ENCODE data around the gene CCNYL1.
A peak's percentile ranks its signal among the peaks of the same experiment; 100 is the strongest.
"Not testable (repeated sequence)": the region's sequence is repeated elsewhere in the genome, so short reads cannot be mapped to it uniquely, and the experiment has no call there.

CCNYL1 gene

GRCh38 chr2:207760453-207760852, 49.0 kb downstream of the CCNYL1 start:
- TF ChIP-seq SPI1 (IDR thresholded peaks at IDR 0.05; ENCODE audit: low read depth, low read length) = no peak
- no peak for TF ChIP-seq POU2F2 (IDR thresholded peaks at IDR 0.05; ENCODE audit: low read depth, low read length)
- no peak for TF ChIP-seq PAX5 (IDR thresholded peaks at IDR 0.05; ENCODE audit: insufficient read depth, low read length, severe bottlenecking)
- TF ChIP-seq TAF1 (IDR thresholded peaks at IDR 0.05; ENCODE audit: low read depth, low read length) = no peak
- no peak for TF ChIP-seq POLR2A (IDR thresholded peaks at IDR 0.05; ENCODE audit: low read depth, low read length)
- TF ChIP-seq POLR2AphosphoS5 (IDR thresholded peaks at IDR 0.05; ENCODE audit: low read depth, low read length) = no peak
- FAIRE-seq (no peak), DNase-seq (ENCODE audit: insufficient read length, low spot score) (no peak)

GRCh38 chr2:207761426-207761825, 50.0 kb downstream of the CCNYL1 start:
- FAIRE-seq; DNase-seq (ENCODE audit: insufficient read length, low spot score): not testable (repeated sequence)

GRCh38 chr2:207762146-207762545, 50.7 kb downstream of the CCNYL1 start:
- TF ChIP-seq PAX5 (IDR thresholded peaks at IDR 0.05; ENCODE audit: insufficient read depth, low read length, severe bottlenecking) (no peak), POU2F2 (IDR thresholded peaks at IDR 0.05; ENCODE audit: low read depth, low read length) (no peak), POLR2AphosphoS5 (IDR thresholded peaks at IDR 0.05; ENCODE audit: low read depth, low read length) (no peak), TAF1 (IDR thresholded peaks at IDR 0.05; ENCODE audit: low read depth, low read length) (no peak), SPI1 (IDR thresholded peaks at IDR 0.05; ENCODE audit: low read depth, low read length) (no peak), POLR2A (IDR thresholded peaks at IDR 0.05; ENCODE audit: low read depth, low read length) (no peak)
- DNase-seq (ENCODE audit: insufficient read length, low spot score) (no peak), FAIRE-seq (no peak)

GRCh38 chr2:207763303-207763917, 52.0 kb downstream of the CCNYL1 start:
- TF ChIP-seq POLR2A (IDR thresholded peaks at IDR 0.05; ENCODE audit: low read depth, low read length) (no peak), SPI1 (IDR thresholded peaks at IDR 0.05; ENCODE audit: low read depth, low read length) (no peak), POU2F2 (IDR thresholded peaks at IDR 0.05; ENCODE audit: low read depth, low read length) (no peak), POLR2AphosphoS5 (IDR thresholded peaks at IDR 0.05; ENCODE audit: low read depth, low read length) (no peak)
- DNase-seq (ENCODE audit: insufficient read length, low spot score) (no peak), FAIRE-seq (peak; percentile 35)

- DNase-seq (ENCODE audit: insufficient read length, low spot score) (no peak), FAIRE-seq (no peak)
- TF ChIP-seq PAX5 (IDR thresholded peaks at IDR 0.05; ENCODE audit: insufficient read depth, low read length, severe bottlenecking) = no peak
- no peak for TF ChIP-seq SPI1 (IDR thresholded peaks at IDR 0.05; ENCODE audit: low read depth, low read length)
- TF ChIP-seq POU2F2 (IDR thresholded peaks at IDR 0.05; ENCODE audit: low read depth, low read length) = no peak
- no peak for TF ChIP-seq POLR2A (IDR thresholded peaks at IDR 0.05; ENCODE audit: low read depth, low read length)
- TF ChIP-seq TAF1 (IDR thresholded peaks at IDR 0.05; ENCODE audit: low read depth, low read length) = no peak
- TF ChIP-seq POLR2AphosphoS5 (IDR thresholded peaks at IDR 0.05; ENCODE audit: low read depth, low read length) = no peak
Observed at GRCh38 chr2:207764096-207764630, 52.7 kb downstream of the CCNYL1 start.

- DNase-seq (ENCODE audit: insufficient read length, low spot score) (no peak), FAIRE-seq (no peak)
- TF ChIP-seq SPI1 (IDR thresholded peaks at IDR 0.05; ENCODE audit: low read depth, low read length) (no peak), POU2F2 (IDR thresholded peaks at IDR 0.05; ENCODE audit: low read depth, low read length) (no peak), PAX5 (IDR thresholded peaks at IDR 0.05; ENCODE audit: insufficient read depth, low read length, severe bottlenecking) (no peak), TAF1 (IDR thresholded peaks at IDR 0.05; ENCODE audit: low read depth, low read length) (no peak), POLR2AphosphoS5 (IDR thresholded peaks at IDR 0.05; ENCODE audit: low read depth, low read length) (no peak), POLR2A (IDR thresholded peaks at IDR 0.05; ENCODE audit: low read depth, low read length) (no peak)
Observed at GRCh38 chr2:207765547-207765946, 54.1 kb downstream of the CCNYL1 start.

GRCh38 chr2:207766041-207766551, 54.7 kb downstream of the CCNYL1 start:
- TF ChIP-seq POU2F2 (IDR thresholded peaks at IDR 0.05; ENCODE audit: low read depth, low read length) (no peak), SPI1 (IDR thresholded peaks at IDR 0.05; ENCODE audit: low read depth, low read length) (no peak), TAF1 (IDR thresholded peaks at IDR 0.05; ENCODE audit: low read depth, low read length) (no peak), POLR2A (IDR thresholded peaks at IDR 0.05; ENCODE audit: low read depth, low read length) (no peak), POLR2AphosphoS5 (IDR thresholded peaks at IDR 0.05; ENCODE audit: low read depth, low read length) (no peak), PAX5 (IDR thresholded peaks at IDR 0.05; ENCODE audit: insufficient read depth, low read length, severe bottlenecking) (no peak)
- FAIRE-seq = no peak
- no peak for DNase-seq (ENCODE audit: insufficient read length, low spot score)

GRCh38 chr2:207766697-207767460, 55.4 kb downstream of the CCNYL1 start:
- TF ChIP-seq POLR2A (IDR thresholded peaks at IDR 0.05; ENCODE audit: low read depth, low read length) = no peak
- no peak for TF ChIP-seq SPI1 (IDR thresholded peaks at IDR 0.05; ENCODE audit: low read depth, low read length)
- TF ChIP-seq POLR2AphosphoS5 (IDR thresholded peaks at IDR 0.05; ENCODE audit: low read depth, low read length) = no peak
- TF ChIP-seq TAF1 (IDR thresholded peaks at IDR 0.05; ENCODE audit: low read depth, low read length) = no peak
- no peak for TF ChIP-seq PAX5 (IDR thresholded peaks at IDR 0.05; ENCODE audit: insufficient read depth, low read length, severe bottlenecking)
- no peak for TF ChIP-seq POU2F2 (IDR thresholded peaks at IDR 0.05; ENCODE audit: low read depth, low read length)
- peak; percentile 84 for FAIRE-seq
- no peak for DNase-seq (ENCODE audit: insufficient read length, low spot score)

GRCh38 chr2:207767461-207768167, 56.2 kb downstream of the CCNYL1 start:
- TF ChIP-seq TAF1 (IDR thresholded peaks at IDR 0.05; ENCODE audit: low read depth, low read length) = no peak
- TF ChIP-seq PAX5 (IDR thresholded peaks at IDR 0.05; ENCODE audit: insufficient read depth, low read length, severe bottlenecking) = no peak
- no peak for TF ChIP-seq POLR2A (IDR thresholded peaks at IDR 0.05; ENCODE audit: low read depth, low read length)
- TF ChIP-seq SPI1 (IDR thresholded peaks at IDR 0.05; ENCODE audit: low read depth, low read length) = no peak
- no peak for TF ChIP-seq POLR2AphosphoS5 (IDR thresholded peaks at IDR 0.05; ENCODE audit: low read depth, low read length)
- no peak for TF ChIP-seq POU2F2 (IDR thresholded peaks at IDR 0.05; ENCODE audit: low read depth, low read length)
- DNase-seq (ENCODE audit: insufficient read length, low spot score) = no peak
- FAIRE-seq = peak; percentile 13

Measured in GM12891 (cell line).